ENCODE measurements around the gene UBASH3A.

Gene UBASH3A

DNA sequence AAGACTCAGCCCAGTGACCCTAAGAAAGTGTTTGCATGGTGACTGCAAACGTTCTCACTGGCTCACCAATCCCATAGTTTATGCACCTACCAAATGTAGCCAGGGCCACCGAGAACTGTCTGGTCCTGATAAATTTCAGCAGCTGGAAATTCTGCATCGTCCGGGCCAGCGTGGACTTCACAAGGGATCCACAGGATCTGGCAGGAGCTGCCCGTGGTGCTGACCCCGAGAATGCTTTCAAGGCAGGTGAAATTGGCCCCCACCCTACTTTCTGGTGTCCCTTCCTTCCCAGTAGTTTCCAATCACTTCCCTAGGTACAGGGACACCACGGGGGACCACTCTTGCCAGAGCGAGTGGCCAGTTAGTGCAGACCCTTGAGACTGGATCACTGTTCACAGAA is 26.2 kb downstream of the UBASH3A start:
- TF ChIP-seq, protein P1, sequence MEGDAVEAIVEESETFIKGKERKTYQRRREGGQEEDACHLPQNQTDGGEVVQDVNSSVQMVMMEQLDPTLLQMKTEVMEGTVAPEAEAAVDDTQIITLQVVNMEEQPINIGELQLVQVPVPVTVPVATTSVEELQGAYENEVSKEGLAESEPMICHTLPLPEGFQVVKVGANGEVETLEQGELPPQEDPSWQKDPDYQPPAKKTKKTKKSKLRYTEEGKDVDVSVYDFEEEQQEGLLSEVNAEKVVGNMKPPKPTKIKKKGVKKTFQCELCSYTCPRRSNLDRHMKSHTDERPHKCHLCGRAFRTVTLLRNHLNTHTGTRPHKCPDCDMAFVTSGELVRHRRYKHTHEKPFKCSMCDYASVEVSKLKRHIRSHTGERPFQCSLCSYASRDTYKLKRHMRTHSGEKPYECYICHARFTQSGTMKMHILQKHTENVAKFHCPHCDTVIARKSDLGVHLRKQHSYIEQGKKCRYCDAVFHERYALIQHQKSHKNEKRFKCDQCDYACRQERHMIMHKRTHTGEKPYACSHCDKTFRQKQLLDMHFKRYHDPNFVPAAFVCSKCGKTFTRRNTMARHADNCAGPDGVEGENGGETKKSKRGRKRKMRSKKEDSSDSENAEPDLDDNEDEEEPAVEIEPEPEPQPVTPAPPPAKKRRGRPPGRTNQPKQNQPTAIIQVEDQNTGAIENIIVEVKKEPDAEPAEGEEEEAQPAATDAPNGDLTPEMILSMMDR (IDR thresholded peaks at IDR 0.05; ENCODE audit: low read depth, low read length): no peak
- H3K4me3 ChIP-seq (ENCODE audit: low read depth, low read length): no peak overlapping the region

DNA sequence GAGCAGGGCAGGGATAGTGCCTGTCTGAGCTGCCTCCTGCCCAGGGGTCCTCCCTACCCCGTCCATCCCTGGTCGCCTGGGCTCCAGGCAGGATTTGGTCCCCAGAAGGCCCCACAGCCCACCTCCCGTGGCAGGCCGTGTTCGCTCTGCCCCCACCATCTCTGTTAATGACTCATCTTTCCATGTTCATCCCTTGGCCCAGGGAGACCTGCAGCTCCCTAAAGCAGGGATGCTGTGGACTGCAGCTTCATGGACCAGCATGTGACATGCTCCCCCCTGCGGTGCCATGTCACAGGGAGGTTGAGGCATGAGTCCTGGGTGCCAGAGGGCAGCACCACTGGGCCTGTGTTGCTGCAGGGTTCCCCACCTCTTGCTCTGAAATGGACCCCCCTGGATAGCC is 26.8 kb downstream of the UBASH3A start:
- TF ChIP-seq, protein P1 (IDR thresholded peaks at IDR 0.05; ENCODE audit: low read depth, low read length): no peak

DNA sequence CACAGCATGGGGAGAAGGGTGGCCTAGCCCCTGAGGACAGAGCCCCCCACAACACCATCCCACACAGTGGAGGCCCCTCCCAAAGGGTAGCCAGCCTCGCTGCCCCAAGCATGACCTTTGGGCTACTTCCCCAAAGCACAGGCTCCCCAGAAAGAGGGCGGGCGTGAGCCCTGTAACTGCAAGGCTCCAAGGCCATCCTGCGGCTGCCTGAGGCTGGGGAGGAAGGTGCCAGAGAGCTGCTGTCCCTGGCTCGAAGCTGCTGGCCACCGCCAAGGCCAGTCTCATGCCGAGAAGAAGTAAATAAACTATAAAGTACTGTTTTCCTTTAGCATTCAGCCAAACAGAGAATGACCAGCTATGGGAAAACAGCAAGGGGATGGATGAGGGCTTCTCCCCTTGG is 27.5 kb downstream of the UBASH3A start:
- TF ChIP-seq, protein P1 (IDR thresholded peaks at IDR 0.05; ENCODE audit: low read depth, low read length): no peak
- H3K4me3 ChIP-seq (ENCODE audit: low read depth, low read length): no peak overlapping the region

More for the DNA sequence above, 26.8 kb downstream of the UBASH3A start:
- no peak overlapping the region for H3K4me3 ChIP-seq (ENCODE audit: low read depth, low read length)

DNA sequence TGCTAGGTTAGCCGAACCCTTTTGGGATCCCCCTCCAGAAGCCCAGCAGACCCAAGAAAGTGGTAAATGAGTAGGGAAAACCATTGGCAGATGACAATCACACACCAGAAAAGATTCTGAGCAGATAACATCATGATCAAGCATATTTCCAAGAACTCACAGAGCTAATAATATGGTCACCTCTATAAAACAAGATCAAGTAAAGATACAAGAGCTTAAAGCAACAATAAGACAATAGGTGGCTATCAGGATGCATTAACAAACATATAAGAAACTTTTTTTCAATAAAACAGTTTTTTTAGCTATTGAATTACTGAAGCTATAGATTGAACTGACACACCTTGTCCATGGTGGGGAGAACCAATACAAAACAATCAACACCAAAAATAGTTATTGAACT is 29.0 kb downstream of the UBASH3A start:
- TF ChIP-seq, protein P1 (IDR thresholded peaks at IDR 0.05; ENCODE audit: low read depth, low read length): no peak
- H3K4me3 ChIP-seq (ENCODE audit: low read depth, low read length): no peak overlapping the region

DNA sequence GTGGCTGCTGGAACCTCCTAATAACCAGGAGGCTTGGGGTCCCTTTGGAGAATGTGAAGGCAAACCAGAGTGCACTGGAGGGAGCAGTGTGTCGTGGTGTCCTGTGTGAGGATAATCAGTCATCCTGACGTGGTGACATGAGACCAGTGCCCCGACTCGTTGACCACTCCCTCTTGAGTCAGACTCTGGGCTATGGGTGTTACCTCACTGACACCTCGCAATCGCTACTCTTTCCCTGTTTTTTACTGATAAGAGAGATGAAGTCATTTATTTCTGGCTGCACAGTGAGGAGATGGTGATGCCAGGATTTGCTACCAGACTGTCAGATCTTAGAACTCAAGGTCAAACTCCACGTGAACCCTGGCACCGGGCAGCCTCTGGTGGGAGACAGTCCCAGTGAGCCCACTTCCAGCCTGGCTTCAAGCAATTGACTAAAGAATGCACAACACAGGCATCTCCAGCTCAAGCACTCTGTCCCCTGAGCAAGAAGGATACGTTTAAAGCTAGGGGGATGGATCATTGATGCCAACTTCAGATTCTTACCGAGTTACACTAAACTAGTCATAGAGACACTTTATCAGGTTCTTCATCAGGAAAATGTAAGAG is 30.3 kb downstream of the UBASH3A start:
- TF ChIP-seq, protein P1 (IDR thresholded peaks at IDR 0.05; ENCODE audit: low read depth, low read length): no peak
- no peak overlapping the region for H3K4me3 ChIP-seq (ENCODE audit: low read depth, low read length)

DNA sequence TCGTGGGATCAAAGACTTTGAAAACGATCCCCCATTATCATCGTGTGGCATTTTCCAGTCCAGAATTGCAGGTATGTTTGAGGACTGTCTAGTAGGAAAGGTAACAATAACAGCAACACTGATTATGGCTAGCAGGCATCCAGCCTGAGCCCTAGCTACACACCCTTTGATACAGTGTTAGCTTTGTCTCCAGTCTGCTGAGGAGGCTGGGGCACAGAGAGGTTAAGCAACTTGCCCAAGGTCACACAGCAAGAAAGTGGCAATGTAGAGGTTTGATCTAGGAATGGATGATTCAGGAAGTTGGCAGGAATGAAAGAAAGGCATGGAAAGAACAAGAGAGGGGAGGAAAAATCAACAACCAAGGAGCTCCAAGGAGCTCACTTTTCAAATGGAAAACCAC is 31.2 kb downstream of the UBASH3A start:
- TF ChIP-seq, protein P1 (IDR thresholded peaks at IDR 0.05; ENCODE audit: low read depth, low read length): no peak
- H3K4me3 ChIP-seq (ENCODE audit: low read depth, low read length): no peak overlapping the region

DNA sequence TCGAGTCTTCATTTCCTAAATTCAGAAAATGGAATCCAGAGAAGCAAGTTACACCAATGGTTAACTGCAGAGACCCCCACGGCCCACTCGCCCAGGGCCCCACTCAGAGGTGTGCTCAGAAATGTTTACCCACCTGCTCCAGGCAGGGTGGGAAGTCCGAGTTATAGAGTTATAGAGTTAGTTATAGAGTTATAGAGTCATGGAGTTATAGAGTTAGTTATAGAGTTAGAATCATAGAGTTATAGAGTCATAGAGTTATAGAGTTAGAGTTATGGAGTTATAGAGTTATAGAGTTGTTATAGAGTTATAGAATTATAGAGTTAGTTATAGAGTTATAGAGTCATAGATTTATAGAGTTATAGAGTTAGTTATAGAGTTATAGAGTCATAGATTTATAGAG is 31.7 kb downstream of the UBASH3A start:
- TF ChIP-seq, protein P1 (IDR thresholded peaks at IDR 0.05; ENCODE audit: low read depth, low read length): no peak
- no peak overlapping the region for H3K4me3 ChIP-seq (ENCODE audit: low read depth, low read length)
